ENCODE results near the gene ECT2.

- TF ChIP-seq GATA2 (IDR thresholded peaks at IDR 0.05; ENCODE audit: low read depth, low read length) (no peak), GATA3 (IDR thresholded peaks at IDR 0.05; ENCODE audit: low read depth, low read length) (no peak)
These were observed 73.7 kb downstream of the ECT2 start for GRCh38 chr3:172824229-172824628.
